C4-2B (cell line): ENCODE measurements around the gene AMDHD2.

Experiments
- ZFX ChIP-seq: fragments of 450-650 bp; IDR thresholded peaks from 2 replicates; pipeline ENCODE4 v1.6.1; 2017
- TF ChIP-seq, protein P1 (sequence below): fragments of 450-650 bp; conservative IDR thresholded peaks from 2 replicates; pipeline ENCODE4 v1.5.1; 2017; ENCODE audit warnings: mild to moderate bottlenecking

DNA sequence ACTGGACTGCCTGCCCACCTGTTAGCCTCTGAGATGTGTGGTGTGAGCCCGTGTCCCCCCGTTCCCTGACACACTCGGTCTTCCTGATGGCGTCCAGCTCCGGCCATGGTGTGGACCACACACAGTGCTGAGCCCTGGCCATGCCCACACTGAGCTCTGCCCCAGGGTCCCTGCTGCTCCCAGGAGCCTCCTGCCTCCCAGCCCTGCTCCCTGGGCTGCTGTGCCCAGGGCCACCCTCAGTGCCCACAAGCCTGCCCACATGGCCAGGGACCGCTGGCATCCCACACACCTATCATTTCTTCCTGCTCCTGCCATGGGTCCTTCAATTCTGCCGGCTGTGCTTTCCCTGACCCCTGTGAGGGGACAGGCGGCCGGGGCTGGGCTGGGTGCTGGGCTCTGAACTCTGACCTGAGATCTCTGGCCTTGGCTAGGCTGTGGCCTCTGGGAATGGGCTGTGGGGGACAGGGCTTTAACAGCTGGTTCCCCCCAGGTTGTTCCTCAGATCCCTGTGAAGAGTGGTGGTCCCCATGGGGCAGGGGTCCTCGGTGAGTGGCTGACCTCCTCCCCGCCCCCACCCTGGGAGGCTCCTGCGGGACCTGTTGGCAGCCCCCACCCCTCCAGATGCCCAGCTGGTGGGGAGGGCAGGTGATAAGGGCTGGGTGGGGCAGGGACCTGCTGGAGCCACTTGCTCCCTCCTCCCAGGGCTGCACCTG is 7.1 kb downstream of the AMDHD2 start:
- TF ChIP-seq, protein P1, sequence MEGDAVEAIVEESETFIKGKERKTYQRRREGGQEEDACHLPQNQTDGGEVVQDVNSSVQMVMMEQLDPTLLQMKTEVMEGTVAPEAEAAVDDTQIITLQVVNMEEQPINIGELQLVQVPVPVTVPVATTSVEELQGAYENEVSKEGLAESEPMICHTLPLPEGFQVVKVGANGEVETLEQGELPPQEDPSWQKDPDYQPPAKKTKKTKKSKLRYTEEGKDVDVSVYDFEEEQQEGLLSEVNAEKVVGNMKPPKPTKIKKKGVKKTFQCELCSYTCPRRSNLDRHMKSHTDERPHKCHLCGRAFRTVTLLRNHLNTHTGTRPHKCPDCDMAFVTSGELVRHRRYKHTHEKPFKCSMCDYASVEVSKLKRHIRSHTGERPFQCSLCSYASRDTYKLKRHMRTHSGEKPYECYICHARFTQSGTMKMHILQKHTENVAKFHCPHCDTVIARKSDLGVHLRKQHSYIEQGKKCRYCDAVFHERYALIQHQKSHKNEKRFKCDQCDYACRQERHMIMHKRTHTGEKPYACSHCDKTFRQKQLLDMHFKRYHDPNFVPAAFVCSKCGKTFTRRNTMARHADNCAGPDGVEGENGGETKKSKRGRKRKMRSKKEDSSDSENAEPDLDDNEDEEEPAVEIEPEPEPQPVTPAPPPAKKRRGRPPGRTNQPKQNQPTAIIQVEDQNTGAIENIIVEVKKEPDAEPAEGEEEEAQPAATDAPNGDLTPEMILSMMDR: no peak
- no peak for TF ChIP-seq ZFX
